Tibial artery (tissue), 4 donors: ENCODE data around the gene SCFD2.

Source experiments
- DNase-seq, 2 donors: peaks; one replicate each; pipeline ENCODE4 v3.0.0-alpha.2; 2019
- H3K27ac ChIP-seq, 2 donors: fragments of 200-600 bp; sonication (generic) in 1 of 2; 1 replicate in 1 of 2; 2 replicates in 1 of 2; pipeline ENCODE4 v1.5.1; 2018 to 2019; ENCODE audit warnings: mild to moderate bottlenecking in 1 of 2
- H3K27me3 ChIP-seq, 2 donors: fragments of 200-600 bp; sonication (generic) in 1 of 2; one replicate each; pipeline versions ENCODE4 v1.5.1 to v1.6.0; 2016 to 2019
- H3K36me3 ChIP-seq, 3 donors: fragments of 200-600 bp; sonication (generic) in 2 of 3; one replicate each; pipeline ENCODE4 v1.5.1; 2016 to 2019; ENCODE audit warnings: mild to moderate bottlenecking in 2 of 3
- H3K4me1 ChIP-seq, 4 donors: fragments of 200-600 bp; sonication (generic) in 2 of 4; 1 replicate in 3 of 4; 2 replicates in 1 of 4; pipeline ENCODE4 v1.5.1; 2016 to 2019
- H3K4me3 ChIP-seq, 2 donors: fragments of 200-600 bp; sonication (generic) in 1 of 2; 1 replicate in 1 of 2; 2 replicates in 1 of 2; pipeline ENCODE4 v1.5.1; 2018 to 2019; ENCODE audit warnings: mild to moderate bottlenecking in 2 of 2
- H3K9me3 ChIP-seq, 3 donors: fragments of 200-600 bp; sonication (generic) in 1 of 3; one replicate each; pipeline ENCODE4 v1.5.1; 2016 to 2019
- intact Hi-C: fragments of 100-400 bp; cut with DNase I; formaldehyde crosslinking; loops from one replicate; pipeline ENCODE4 v1.15.0; 2023; ENCODE audit warnings: low total_unique reads
- TF ChIP-seq, protein P1 (sequence below), 2 experiments: fragments of 200-600 bp in 1 of 2; fragments of 450-650 bp in 1 of 2; IDR thresholded peaks; one replicate each; pipeline ENCODE4 v1.5.1; 2017 to 2019; ENCODE audit warnings: antibody characterized with exemption in 2 of 2, mild to moderate bottlenecking in 1 of 2, moderate library complexity in 1 of 2

Gene SCFD2

DNA sequence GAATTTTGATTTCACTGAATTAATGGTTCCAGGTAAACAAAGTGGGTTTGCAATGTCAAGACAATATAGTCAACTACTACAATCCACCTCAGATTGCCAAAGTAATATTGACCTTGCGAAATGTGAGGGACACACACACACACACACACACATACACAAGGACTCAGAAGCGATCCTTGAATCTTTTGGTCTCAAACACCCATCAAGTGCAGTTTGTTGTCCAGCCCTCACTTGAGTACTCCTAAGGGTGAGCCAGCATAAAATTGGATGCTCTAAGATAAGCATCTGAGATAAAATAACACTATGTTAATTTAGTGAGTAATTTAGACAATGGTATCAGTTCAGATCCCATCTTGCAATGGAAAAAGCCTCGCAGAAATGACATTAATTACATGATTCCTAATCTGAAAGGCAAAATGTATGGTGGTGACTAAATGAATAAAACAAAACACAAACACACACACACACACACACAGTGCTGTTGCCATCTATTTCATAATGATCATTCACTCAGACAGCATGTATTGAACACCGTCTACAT, 401.2 kb downstream of the SCFD2 start:
- TF ChIP-seq, protein P1, sequence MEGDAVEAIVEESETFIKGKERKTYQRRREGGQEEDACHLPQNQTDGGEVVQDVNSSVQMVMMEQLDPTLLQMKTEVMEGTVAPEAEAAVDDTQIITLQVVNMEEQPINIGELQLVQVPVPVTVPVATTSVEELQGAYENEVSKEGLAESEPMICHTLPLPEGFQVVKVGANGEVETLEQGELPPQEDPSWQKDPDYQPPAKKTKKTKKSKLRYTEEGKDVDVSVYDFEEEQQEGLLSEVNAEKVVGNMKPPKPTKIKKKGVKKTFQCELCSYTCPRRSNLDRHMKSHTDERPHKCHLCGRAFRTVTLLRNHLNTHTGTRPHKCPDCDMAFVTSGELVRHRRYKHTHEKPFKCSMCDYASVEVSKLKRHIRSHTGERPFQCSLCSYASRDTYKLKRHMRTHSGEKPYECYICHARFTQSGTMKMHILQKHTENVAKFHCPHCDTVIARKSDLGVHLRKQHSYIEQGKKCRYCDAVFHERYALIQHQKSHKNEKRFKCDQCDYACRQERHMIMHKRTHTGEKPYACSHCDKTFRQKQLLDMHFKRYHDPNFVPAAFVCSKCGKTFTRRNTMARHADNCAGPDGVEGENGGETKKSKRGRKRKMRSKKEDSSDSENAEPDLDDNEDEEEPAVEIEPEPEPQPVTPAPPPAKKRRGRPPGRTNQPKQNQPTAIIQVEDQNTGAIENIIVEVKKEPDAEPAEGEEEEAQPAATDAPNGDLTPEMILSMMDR (IDR thresholded peaks at IDR 0.05), result no peak
- Histone ChIP-seq H3K27me3 (no peaks in the 10 kb centered on the region), H3K36me3 (no peaks in the 10 kb centered on the region), H3K9me3 (no peaks in the 10 kb centered on the region), H3K4me3 (no peak overlapping the region), H3K27ac (no peak overlapping the region), H3K4me1 (no peaks in the 10 kb centered on the region)
- no peak for DNase-seq
- intact Hi-C loops, result no loop called here

DNA sequence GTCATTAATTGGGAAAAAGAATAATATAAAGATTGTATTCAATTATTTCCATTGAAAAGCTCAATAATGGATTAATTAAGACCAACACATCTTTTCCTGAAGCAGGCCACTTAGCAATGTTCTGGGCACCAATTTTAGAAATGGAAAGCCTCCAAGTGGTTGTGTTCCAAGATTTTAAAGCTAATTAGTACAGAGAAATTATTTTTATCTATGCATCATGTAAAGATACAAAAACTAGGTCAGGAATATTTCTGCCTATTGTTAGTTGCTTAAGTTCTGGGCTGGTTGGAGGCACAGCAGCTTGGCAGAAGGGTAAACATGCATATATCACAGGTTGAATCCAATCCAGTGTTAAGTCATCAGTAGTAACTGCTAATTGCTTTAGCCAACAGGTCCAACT, 401.9 kb downstream of the SCFD2 start:
- intact Hi-C loops, result no loop called here
- Histone ChIP-seq H3K9me3 (no peaks in the 10 kb centered on the region), H3K27ac (no peak overlapping the region), H3K4me1 (no peaks in the 10 kb centered on the region), H3K4me3 (no peak overlapping the region), H3K27me3 (no peaks in the 10 kb centered on the region), H3K36me3 (no peaks in the 10 kb centered on the region)
- TF ChIP-seq, protein P1 (IDR thresholded peaks at IDR 0.05), result no peak
- DNase-seq, result no peak

DNA sequence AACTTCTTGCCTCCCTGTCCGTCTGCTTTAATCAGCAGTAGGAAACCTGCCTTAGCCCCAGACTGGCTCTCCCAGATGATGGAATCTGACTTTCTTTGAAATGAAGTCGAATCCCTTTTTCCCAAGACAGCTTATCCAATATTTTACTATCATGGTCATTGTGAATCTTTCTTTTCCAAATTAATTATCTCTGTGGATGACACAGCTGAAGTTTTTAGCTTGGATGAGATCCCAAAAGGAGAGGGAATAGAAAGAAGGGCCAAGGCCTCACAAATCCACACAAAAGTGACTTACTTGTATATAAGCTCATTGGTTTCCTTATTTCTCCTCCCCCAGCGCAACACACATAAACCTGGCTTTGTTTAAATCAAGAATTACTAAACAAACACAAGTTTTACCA, 403.1 kb downstream of the SCFD2 start:
- intact Hi-C loops, result no loop called here
- no peaks in the 10 kb centered on the region for H3K36me3 ChIP-seq
- H3K27ac ChIP-seq, result no peak overlapping the region
- H3K9me3 ChIP-seq, result no peaks in the 10 kb centered on the region
- no peak for DNase-seq
- H3K4me1 ChIP-seq, result no peaks in the 10 kb centered on the region
- TF ChIP-seq, protein P1 (IDR thresholded peaks at IDR 0.05), result no peak
- no peak overlapping the region for H3K4me3 ChIP-seq
- no peaks in the 10 kb centered on the region for H3K27me3 ChIP-seq

DNA sequence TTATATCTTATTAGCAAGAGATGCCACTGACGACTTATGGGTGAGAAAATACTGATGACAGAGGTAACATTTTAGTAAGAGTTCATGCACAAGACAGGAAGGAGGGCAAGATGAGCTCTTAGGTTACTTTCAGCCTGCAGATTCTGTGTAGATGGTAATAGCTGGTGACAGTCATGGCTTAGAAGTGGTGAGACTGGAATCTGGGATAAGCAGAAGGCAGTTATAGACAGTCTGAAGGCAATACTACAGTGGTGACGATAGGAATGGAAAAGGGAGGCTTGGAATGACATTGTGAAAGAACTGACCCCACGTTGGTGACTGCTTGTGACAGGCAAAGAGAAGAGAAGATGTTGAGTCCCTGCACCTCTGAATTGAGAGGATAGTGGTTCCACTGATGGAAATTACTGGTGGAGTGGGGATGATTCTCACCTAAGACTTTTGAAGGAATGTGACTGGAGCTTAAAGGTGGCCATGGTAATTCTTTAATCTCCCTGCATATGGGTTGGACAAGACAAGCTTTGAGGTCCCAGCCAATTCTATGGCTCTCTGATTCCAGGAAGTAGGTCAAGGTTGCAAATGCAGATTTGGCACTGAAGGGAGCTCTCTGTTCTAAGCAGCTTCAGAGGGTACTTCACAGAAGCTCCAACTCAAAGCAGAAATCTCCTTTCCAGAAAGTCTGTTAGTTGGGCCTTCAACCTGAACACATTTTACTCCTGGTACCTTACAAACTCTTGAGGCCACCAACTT, 404.0 kb downstream of the SCFD2 start:
- DNase-seq, result no peak
- no peaks in the 10 kb centered on the region for H3K4me1 ChIP-seq
- intact Hi-C loops, result no loop called here
- H3K4me3 ChIP-seq, result no peak overlapping the region
- no peaks in the 10 kb centered on the region for H3K9me3 ChIP-seq
- H3K27ac ChIP-seq, result no peak overlapping the region
- H3K36me3 ChIP-seq, result no peaks in the 10 kb centered on the region
- H3K27me3 ChIP-seq, result no peaks in the 10 kb centered on the region
- TF ChIP-seq, protein P1 (IDR thresholded peaks at IDR 0.05), result no peak

DNA sequence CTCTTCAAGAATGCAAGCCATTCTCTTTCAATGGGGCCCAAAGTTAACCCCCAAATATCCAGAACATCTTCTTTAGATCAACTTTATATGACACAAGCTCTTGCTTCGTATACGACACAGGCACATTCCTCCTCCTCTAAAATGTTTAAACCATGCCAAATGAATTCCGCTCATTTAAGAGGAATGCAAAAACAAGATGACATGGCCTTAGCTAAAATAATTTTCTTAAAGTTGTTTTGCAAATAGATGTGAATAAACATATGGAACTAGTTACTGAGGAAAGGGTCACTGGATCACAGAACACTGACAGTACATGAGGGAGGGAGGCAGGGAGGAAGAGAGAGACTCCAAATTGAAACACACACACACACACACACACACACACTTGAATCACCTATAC, 406.3 kb downstream of the SCFD2 start:
- Histone ChIP-seq H3K27ac (no peak overlapping the region), H3K27me3 (no peaks in the 10 kb centered on the region), H3K4me3 (no peak overlapping the region), H3K9me3 (no peaks in the 10 kb centered on the region), H3K4me1 (no peaks in the 10 kb centered on the region), H3K36me3 (no peaks in the 10 kb centered on the region)
- intact Hi-C loops, result no loop called here
- DNase-seq, result no peak
- TF ChIP-seq, protein P1 (IDR thresholded peaks at IDR 0.05), result no peak
